GM21619 (cell line): ENCODE data around the gene LGI4.

Source experiments
- ATAC-seq: cut with Tn5 transposase; IDR thresholded peaks from one replicate; pipeline ENCODE4 v1.9.1; 2021; ENCODE audit not compliant: unreplicated experiment

Gene LGI4

GRCh38 chr19:35134601-35135242 is at the start of gene LGI4:
TSS of gene LGI4 (minus strand) at chr19:35135059. CDS start at chr19:35134680, 379 bp downstream.
- ATAC-seq = no peak

GRCh38 chr19:35184267-35184666 is 49.4 kb upstream of the LGI4 start:
- ATAC-seq = no peak

DNA sequence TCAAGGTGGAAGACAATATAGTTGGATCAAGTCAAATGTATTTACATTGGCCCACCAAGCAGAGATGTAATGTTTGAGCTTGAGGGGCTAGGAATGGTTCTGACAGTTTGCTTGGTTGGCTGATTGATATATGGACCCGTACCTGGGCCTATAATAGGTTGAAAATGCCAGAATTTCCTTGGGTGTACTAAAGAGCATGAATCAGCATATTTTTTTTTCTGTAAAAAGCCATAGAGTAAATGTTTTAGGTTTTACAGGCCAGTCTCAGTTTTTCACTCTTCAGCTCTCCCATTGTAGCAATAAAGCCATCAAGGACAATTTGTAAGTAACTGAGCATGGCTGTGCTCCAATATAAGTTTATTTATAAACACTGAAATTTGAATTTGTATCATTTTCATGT is 46.5 kb upstream of the LGI4 start:
- no peak for ATAC-seq

DNA sequence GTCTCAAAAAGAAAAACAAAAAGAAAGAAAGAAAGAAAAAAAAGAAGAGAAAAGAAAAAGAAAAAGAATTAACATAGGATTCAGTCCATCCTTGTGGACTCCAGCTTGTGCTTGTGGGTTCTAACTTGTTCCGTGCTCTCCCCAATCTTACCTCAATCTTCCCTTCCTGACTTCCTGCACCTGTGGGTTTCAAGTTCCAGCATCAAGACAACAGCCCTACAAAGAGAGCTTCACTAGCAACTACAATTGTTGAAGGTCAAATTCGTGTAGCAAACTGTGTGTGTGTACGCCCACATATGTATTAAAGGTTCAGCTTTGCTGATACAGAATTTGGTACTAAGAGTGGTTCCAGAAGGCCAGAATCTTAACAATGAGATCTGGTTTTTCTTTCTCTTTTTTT is 45.0 kb upstream of the LGI4 start:
- ATAC-seq = no peak

GRCh38 chr19:35178701-35179100 is 43.8 kb upstream of the LGI4 start:
- no peak for ATAC-seq

GRCh38 chr19:35177377-35178274 is 42.8 kb upstream of the LGI4 start:
- no peak for ATAC-seq

DNA sequence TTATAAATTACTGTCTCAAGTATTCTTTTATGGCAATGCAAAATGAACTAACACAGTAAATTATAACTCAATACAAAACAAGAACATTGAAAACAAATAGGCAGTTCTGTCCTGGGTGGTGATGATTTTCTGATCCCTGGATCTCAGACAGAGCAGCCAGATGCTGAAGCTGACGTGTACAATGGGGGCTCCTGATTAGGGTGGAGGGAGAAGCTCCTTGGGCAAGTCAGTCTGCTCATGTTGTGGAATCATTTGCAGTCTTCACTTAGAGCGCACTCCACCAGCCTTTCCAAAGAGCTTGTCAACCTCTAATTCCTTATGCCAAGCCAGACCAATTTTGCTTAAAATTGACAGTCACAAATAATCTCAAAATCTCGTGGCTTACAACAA is 41.3 kb upstream of the LGI4 start:
- ATAC-seq = no peak

GRCh38 chr19:35174226-35174625 is 39.4 kb upstream of the LGI4 start:
- ATAC-seq = no peak

- ATAC-seq = no peak
Observed at GRCh38 chr19:35171730-35172129, 36.9 kb upstream of the LGI4 start.

- no peak for ATAC-seq
Observed at GRCh38 chr19:35170359-35171061, 35.7 kb upstream of the LGI4 start.

GRCh38 chr19:35169221-35169995 is 34.5 kb upstream of the LGI4 start:
- ATAC-seq = no peak

DNA sequence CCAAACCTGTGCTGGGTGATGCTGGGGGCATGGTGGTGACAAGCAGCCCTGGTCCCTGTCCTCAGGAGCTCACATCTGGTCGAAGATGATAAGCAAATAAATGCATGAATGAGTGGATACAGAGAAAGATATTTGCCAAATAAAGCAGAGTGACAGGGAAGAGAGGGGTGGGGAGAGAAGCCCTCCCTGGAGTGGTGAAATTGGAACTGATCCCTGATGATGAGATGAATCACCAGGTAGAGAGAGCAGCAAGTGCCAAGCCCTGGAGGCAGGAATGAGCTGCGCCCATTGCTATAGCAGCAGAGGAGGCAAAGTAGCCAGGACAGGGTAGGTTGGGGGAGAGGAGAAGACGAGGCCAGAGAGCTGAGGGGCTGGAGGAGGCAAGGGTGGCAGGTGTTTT is 33.3 kb upstream of the LGI4 start:
- no peak for ATAC-seq

- no peak for ATAC-seq
Observed at GRCh38 chr19:35167251-35168119, 32.6 kb upstream of the LGI4 start.

GRCh38 chr19:35166100-35167063 is 31.5 kb upstream of the LGI4 start:
- ATAC-seq = no peak

DNA sequence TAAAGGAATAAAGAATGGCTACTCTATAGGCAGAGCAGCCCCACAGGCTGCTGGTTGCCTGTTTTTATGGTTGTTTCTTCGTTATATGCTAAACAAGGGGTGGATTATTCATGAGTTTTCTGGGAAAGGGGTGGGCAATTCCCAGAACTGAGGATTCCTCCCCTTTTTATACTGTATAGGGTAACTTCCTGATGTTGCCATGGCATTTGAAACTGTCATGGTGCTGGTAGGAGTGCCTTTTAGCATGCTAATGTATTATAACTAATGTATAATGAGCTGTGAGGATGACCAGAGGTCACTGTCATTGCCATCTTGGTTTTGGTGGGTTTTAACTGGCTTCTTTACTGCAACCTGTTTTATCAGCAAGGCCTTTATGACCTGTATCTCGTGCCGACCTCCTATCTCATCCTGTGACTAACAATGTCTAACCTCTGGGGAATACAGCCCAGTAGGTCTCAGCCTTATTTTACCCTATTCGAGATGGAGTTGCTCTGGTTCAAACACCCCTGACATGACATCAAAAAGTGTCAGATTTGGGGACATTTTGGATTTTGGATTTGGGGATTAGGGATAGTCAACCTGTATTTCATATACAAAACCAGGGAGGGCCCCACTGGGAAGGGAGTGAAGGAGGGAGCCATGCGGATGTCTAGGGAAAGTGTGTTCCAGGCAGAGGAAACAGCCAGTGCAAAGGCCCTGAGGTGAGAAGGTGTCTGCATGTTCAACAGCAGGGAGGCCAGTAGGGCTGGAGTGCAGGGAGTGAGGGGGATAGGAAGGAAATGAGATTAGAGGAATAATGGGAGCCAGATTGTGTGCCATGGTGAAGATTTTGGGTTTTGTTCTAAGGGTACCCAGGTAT is 30.6 kb upstream of the LGI4 start:
- ATAC-seq = no peak

GRCh38 chr19:35164418-35164817 is 29.6 kb upstream of the LGI4 start:
- no peak for ATAC-seq

DNA sequence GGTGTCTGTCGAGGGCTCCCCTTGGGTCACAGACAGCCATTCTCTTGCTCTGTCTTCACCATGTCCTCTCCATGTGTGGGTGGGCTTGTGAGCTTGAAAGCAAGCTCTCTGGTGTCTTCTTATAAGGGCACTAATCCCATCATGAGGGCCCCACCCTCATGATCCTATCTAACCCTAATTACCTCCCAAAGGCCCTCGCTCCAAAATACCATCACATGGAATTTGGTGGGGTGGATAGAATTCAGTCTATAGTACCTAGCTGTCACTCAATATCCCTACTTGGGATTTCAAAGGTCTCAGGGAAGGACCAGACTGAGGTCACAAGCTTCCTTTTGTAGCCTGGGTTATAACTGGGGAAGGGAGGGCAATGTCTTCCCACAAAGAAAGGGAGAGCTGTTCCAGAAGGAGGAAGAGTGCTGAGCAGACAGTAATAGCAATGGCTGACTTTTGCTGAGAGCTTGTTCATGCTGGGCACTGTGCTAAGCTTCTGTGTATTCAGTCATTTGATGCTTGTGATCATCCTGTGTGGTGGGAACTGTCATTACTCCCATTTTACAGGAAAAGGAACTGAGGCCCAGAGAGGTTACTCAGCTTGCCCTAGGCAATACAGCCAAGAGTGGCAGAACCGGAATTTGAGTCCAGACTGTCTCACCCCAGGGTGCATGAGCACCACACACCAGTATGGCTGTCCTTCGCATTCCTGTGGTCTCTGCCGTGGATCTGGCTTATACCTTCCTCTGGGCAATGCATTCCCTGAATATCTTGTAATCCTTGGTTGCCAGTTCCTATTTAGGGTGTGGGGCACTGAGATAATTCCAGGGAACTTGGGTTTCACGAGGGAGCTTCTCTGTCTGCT is 27.8 kb upstream of the LGI4 start:
- ATAC-seq = no peak
